A549 treated with GW870086 at 1 μM for 4 hours (cell line): ENCODE measurements around the gene RAB29. TPM values are rescaled to one million over a fixed set of nuclear protein-coding genes. Genes with fewer than 3 reads are reported as not detected.

Experiments used
- total RNA-seq: library from RNA; stranded (reverse); fragments of 200-300 nt; extraction: Qiagen RNA extraction; gene quantifications from 5 replicates; pipeline ENCODE4 v1.2.3, GENCODE V29; 2022; ENCODE audit warnings: low read depth

Gene RAB29
- 10.1 to 12.8 TPM (median 11.3 TPM) in 5 replicates for total RNA-seq

GRCh38 chr1:205775015-205775716 is at the start of gene RAB29:
TSS of gene RAB29 (minus strand) at chr1:205775482. CDS start at chr1:205774956, 526 bp downstream.

GRCh38 chr1:205812878-205813754 is 37.8 kb upstream of the RAB29 start, which contains the start of gene SLC41A1:
TSS of gene SLC41A1 (minus strand) at chr1:205813198. CDS start at chr1:205810441, 2,757 bp downstream.

GRCh38 chr1:205750138-205751035 is 24.9 kb downstream of the RAB29 start, which contains the start of gene NUCKS1:
TSS of gene NUCKS1 (minus strand) at chr1:205750182. CDS start at chr1:205749973, 209 bp downstream.

Other genes starting within 250 kb of the RAB29 start
- gene ELK4, start 143.5 kb downstream of the RAB29 start, total RNA-seq = 6.0 to 7.2 TPM (median 6.4 TPM) in 5 replicates
- 4.5 to 6.3 TPM (median 5.7 TPM) in 5 replicates for gene SLC45A3, start 95.0 kb downstream of the RAB29 start, total RNA-seq
- 89.2 to 154 TPM (median 123 TPM) in 5 replicates for gene NUCKS1, start 25.3 kb downstream of the RAB29 start, total RNA-seq
- 17.6 to 23.4 TPM (median 22.3 TPM) in 5 replicates for gene SLC41A1, start 37.7 kb upstream of the RAB29 start, total RNA-seq
- gene PM20D1, start 74.7 kb upstream of the RAB29 start, total RNA-seq = not detected in 5 replicates
- 0.10 to 0.17 TPM (median 0.14 TPM) in 4 of 5 replicates, not detected in the other for gene SLC26A9, start 168.0 kb upstream of the RAB29 start, total RNA-seq
- gene RAB7B, start 227.9 kb upstream of the RAB29 start, total RNA-seq = 1.2 to 1.6 TPM (median 1.2 TPM) in 5 replicates
- gene CTSE, start 248.4 kb upstream of the RAB29 start, total RNA-seq = 0.08 TPM in 1 of 5 replicates, not detected in the others